WERI-Rb-1 (cell line): Measurements from ENCODE around the gene SLC12A7.

Experiments used
- DNase-seq: peaks from one replicate; pipeline ENCODE4 v3.0.0-alpha.2; 2020
- H3K27ac ChIP-seq: fragments of 250-450 bp; sonication (Bioruptor Pico); 2 replicates; pipeline ENCODE4 v1.5.1; 2020; ENCODE audit warnings: mild to moderate bottlenecking, moderate library complexity
- H3K27me3 ChIP-seq: fragments of 250-450 bp; sonication (Bioruptor Pico); 2 replicates; pipeline ENCODE4 v1.5.1; 2021; ENCODE audit warnings: mild to moderate bottlenecking, low read depth, moderate library complexity; ENCODE audit not compliant: insufficient read depth, severe bottlenecking
- H3K36me3 ChIP-seq: fragments of 250-450 bp; sonication (Bioruptor Pico); 2 replicates; pipeline ENCODE4 v1.5.1; 2020; ENCODE audit warnings: mild to moderate bottlenecking, moderate library complexity
- H3K4me3 ChIP-seq: 2 replicates; pipeline ENCODE4 v1.5.1; 2011; ENCODE audit warnings: low read depth, mild to moderate bottlenecking, control low read depth, low read length
- H3K9me3 ChIP-seq: fragments of 250-450 bp; sonication (Bioruptor Pico); 2 replicates; pipeline ENCODE4 v1.5.1; 2021; ENCODE audit warnings: mild to moderate bottlenecking, moderate library complexity; ENCODE audit not compliant: severe bottlenecking
- CTCF ChIP-seq: IDR thresholded peaks from 2 replicates; pipeline ENCODE4 v1.5.1; 2011; ENCODE audit warnings: low read depth, mild to moderate bottlenecking, control low read depth, inconsistent platforms, low read length

SLC12A7 gene

GRCh38 chr5:1032011-1032410 lies 79.9 kb downstream of the SLC12A7 start:
- H3K27ac ChIP-seq: no peak overlapping the region
- H3K27me3 ChIP-seq: no peaks in the 10 kb centered on the region
- no peak for TF ChIP-seq CTCF
- H3K9me3 ChIP-seq: no peaks in the 10 kb centered on the region
- DNase-seq: no peak
- no peaks in the 10 kb centered on the region for H3K36me3 ChIP-seq
- H3K4me3 ChIP-seq: no peak overlapping the region

- no peaks in the 10 kb centered on the region for H3K36me3 ChIP-seq
- H3K27ac ChIP-seq: no peak overlapping the region
- no peak for DNase-seq
- H3K27me3 ChIP-seq: no peaks in the 10 kb centered on the region
- no peak for TF ChIP-seq CTCF
- no peaks in the 10 kb centered on the region for H3K9me3 ChIP-seq
- no peak overlapping the region for H3K4me3 ChIP-seq
Measured at GRCh38 chr5:1031306-1031959, 80.4 kb downstream of the SLC12A7 start.

GRCh38 chr5:1030801-1031271 lies 81.0 kb downstream of the SLC12A7 start:
- H3K27me3 ChIP-seq: no peaks in the 10 kb centered on the region
- H3K4me3 ChIP-seq: no peak overlapping the region
- TF ChIP-seq CTCF: no peak
- H3K9me3 ChIP-seq: no peaks in the 10 kb centered on the region
- no peaks in the 10 kb centered on the region for H3K36me3 ChIP-seq
- H3K27ac ChIP-seq: no peak overlapping the region
- DNase-seq: no peak

- no peak for TF ChIP-seq CTCF
- Histone ChIP-seq H3K27me3 (no peaks in the 10 kb centered on the region), H3K36me3 (no peaks in the 10 kb centered on the region), H3K27ac (no peak overlapping the region), H3K4me3 (no peak overlapping the region), H3K9me3 (no peaks in the 10 kb centered on the region)
- no peak for DNase-seq
Measured at GRCh38 chr5:1029945-1030625, 81.8 kb downstream of the SLC12A7 start.

GRCh38 chr5:1029282-1029944 lies 82.5 kb downstream of the SLC12A7 start:
- H3K4me3 ChIP-seq: no peak overlapping the region
- no peak for DNase-seq
- no peaks in the 10 kb centered on the region for H3K9me3 ChIP-seq
- H3K27ac ChIP-seq: no peak overlapping the region
- H3K36me3 ChIP-seq: no peaks in the 10 kb centered on the region
- no peaks in the 10 kb centered on the region for H3K27me3 ChIP-seq
- TF ChIP-seq CTCF: no peak
